Epithelial cell of proximal tubule (primary cell): ENCODE data around the gene ZFTA. TPM values are rescaled to one million over a fixed set of nuclear protein-coding genes. Genes with fewer than 3 reads are reported as not detected.

Source experiments
- DNase-seq: peaks from one replicate; pipeline ENCODE4 v3.0.0-alpha.2; 2011; ENCODE audit warnings: low read depth
- H3K4me3 ChIP-seq: 2 replicates; pipeline ENCODE4 v1.5.1; 2011; ENCODE audit warnings: low read depth, mild to moderate bottlenecking, low read length
- CTCF ChIP-seq: conservative IDR thresholded peaks from 2 replicates; pipeline ENCODE4 v1.5.1; 2012; ENCODE audit warnings: low read depth, mild to moderate bottlenecking, low read length
- total RNA-seq: library from RNA; depleted of rRNA; stranded (reverse); fragments of >200 nt; gene quantifications from 2 replicates; pipeline ENCODE4 v1.2.3, GENCODE V29; 2015

The ZFTA gene
- total RNA-seq: 12.7 and 17.4 TPM in 2 replicates

DNA sequence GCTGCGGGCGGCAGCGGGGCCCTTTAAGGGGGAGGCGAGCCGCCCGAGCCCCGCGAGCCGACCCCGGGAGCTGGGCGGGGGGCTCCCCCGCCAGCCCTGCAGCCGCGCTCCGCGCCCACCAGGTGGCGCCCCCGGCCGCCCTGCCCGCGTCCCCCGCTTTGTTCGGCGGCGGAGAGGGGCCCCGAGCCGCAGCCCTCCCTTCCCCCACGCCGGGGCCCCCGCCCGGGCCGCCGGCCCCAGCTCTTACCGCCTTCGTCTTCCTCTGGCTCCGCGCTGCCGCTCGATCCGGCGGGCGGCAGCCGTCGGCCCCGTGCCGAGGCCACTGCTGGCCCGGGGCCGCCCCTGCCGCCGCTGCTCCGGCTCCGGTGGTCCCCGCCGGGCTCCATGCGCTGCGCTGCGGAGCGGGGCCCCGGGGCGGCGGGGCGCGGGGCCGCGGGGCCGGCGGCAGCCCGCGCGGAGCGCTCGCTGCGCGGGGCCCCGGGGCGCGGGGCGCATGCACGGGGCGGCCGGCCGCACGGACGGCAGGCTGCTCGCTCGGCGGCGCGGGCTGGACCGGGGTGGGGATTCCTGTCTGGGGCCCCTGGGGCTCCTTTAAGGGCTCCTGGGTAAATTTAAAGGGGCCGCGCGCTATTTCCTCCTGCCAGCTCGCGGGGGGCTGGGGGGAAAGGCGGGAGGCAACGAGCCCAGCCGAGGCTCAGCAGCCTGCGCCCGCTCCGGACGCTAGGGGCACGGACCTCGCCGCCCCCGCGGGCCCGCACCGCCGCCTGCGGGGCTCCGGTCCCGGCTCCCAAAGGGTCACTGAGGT is at the start of gene ZFTA:
TSS of gene ZFTA (minus strand) at position 539 of the 805 bp plus-strand sequence. CDS start at position 386, 153 bp downstream.
- no peak for DNase-seq
- TF ChIP-seq CTCF: peak; percentile 39
- H3K4me3 ChIP-seq: peak within 1 kb of the TSS; percentile 85

GRCh38 chr11:63817758-63818498 is 49.4 kb upstream of the ZFTA start:
- no peak for DNase-seq
- H3K4me3 ChIP-seq: no peak overlapping the region
- no peak for TF ChIP-seq CTCF

GRCh38 chr11:63816732-63817131 is 48.2 kb upstream of the ZFTA start:
- no peak for TF ChIP-seq CTCF
- no peak for DNase-seq

DNA sequence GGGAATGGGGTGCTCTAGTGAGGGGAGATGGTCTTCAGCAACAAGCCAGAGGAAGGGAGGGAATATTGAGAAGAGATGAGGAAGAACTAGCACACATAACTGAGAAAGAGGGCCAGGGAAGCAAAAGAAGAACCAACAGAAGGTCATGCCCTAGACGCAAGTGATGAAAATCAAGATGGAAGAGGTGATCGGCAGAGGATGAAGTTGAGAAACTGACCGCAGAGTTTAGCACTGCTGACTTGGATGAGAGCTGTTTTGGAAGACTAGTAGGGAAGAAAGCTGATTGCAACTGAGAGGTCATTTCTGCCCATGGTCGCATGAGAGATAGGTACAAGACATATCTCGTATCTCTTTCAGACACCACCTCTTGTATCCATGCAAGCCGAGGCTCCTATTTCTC is 47.6 kb upstream of the ZFTA start:
- no peak overlapping the region for H3K4me3 ChIP-seq
- TF ChIP-seq CTCF: no peak
- no peak for DNase-seq

More at GRCh38 chr11:63816732-63817131, 48.2 kb upstream of the ZFTA start:
- H3K4me3 ChIP-seq: no peak overlapping the region

DNA sequence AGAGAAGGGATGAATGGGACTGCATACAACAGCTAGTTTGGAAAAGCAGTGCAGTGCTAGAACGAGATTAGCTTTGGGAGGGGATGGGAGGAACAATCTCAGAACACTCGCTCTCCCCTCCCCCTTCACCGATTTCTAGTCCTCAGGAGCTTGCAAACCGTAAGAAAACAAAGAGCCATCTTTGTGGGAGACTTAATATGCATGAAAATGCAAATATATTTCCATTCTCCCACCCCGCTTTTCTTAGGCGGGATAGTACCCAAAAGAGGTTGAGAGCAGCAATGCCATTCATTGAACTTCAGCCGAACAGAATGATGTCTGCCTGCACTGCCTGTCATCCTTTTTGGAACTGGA is 45.8 kb upstream of the ZFTA start:
- no peak for DNase-seq
- H3K4me3 ChIP-seq: peak overlapping the region; percentile 98
- no peak for TF ChIP-seq CTCF

- TF ChIP-seq CTCF: no peak
- no peak for DNase-seq
These were observed 45.2 kb upstream of the ZFTA start for GRCh38 chr11:63813563-63814382.

More at GRCh38 chr11:63813563-63814382, 45.2 kb upstream of the ZFTA start:
- H3K4me3 ChIP-seq: peak overlapping the region; percentile 98
